Heart left ventricle (tissue), 13 donors: ENCODE data around the gene IL1RN.

ENCODE experiments used
- CTCF ChIP-seq, 12 donors: fragments of 200-600 bp; sonication (generic) in 4 of 12; IDR thresholded peaks; one replicate each; pipeline versions ENCODE4 v1.5.0 to v1.8.0; 2018 to 2022; ENCODE audit warnings: antibody characterized with exemption in 12 of 12, mild to moderate bottlenecking in 5 of 12
- POLR2A ChIP-seq, 2 donors: fragments of 450-650 bp; IDR thresholded peaks; one replicate each; pipeline ENCODE4 v1.6.1; 2017; ENCODE audit warnings: antibody characterized with exemption in 2 of 2, mild to moderate bottlenecking in 2 of 2, moderate library complexity in 2 of 2
- donor health status: ischemic (EF 13 %, LVEDD 7.1; RV severe dilation, severe dysfunction).
- donor health status: DM: no; HTN: yes; CAD: no.
- donor health status: DM: no; HTN: no; CAD: no.
- donor health status: ischemic (EF 25% LVEDD 6.9; RV normal size, moderate dysfunction).
- donor health status: ischemic (EF 25% LVEDD 5.7; RV mildly dilated, moderate dysfunction).
- donor health status: ischemic (EF 35%, LVEDD 5.7; RV mildly dilated, moderate dysfunction).
- donor health status: nonischemic (EF 11% LVEDD 7.7; RV severe dilation, severe dysfunction).
- donor health status: DM: yes; HTN: yes; CAD: no.
- donor health status: PGD.
- donor health status: ischemic (EF 29% LVEDD 5.4; RV normal size, mild dysfunction).
- donor health status: nonischemic (EF 23%, LVEDD 6.1; RV moderate dilation, normal function).

- no peak for TF ChIP-seq POLR2A (IDR thresholded peaks at IDR 0.05)
- TF ChIP-seq CTCF (IDR thresholded peaks at IDR 0.05): no peak
Measured at GRCh38 chr2:113104054-113104611, 23.3 kb upstream of the IL1RN start.
